Measurements from ENCODE around the gene MAN1A1. TPM values are rescaled to one million over a fixed set of nuclear protein-coding genes. Genes with fewer than 3 reads are reported as not detected.

The MAN1A1 gene
- total RNA-seq, 1 donor from 2014 or later = 35.4 TPM

GRCh38 chr6:119240257-119241110 lies 109.1 kb downstream of the MAN1A1 start:
- no peak for DNase-seq (ENCODE audit: extremely low read depth, low read depth, low spot score)

DNA sequence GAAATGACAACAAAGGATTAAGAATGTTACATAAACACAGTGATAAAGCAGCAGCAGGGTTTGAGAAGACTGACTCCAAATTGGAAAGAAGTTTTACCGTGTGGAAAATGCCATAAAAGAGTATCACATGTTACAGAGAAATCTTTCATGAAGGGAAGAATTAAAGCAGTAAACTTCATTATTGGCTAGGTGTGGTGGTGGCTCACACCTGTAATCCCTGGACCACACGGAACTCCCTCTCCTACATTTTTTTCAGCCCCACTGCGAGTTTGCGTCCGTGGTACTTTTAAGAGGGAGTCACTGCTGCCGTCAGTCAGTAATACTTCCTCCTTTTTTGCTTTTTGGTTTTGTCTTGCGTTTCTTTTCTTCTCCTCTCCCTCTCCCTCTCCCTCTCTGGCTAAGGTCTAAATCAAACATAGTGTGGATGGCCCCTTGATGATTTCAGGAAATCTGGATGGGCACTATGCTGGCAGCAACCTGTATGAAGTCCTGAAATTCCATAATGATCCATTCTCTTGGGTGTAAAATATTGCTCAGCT lies 112.3 kb downstream of the MAN1A1 start:
- DNase-seq (ENCODE audit: extremely low read depth, low read depth, low spot score) = no peak

DNA sequence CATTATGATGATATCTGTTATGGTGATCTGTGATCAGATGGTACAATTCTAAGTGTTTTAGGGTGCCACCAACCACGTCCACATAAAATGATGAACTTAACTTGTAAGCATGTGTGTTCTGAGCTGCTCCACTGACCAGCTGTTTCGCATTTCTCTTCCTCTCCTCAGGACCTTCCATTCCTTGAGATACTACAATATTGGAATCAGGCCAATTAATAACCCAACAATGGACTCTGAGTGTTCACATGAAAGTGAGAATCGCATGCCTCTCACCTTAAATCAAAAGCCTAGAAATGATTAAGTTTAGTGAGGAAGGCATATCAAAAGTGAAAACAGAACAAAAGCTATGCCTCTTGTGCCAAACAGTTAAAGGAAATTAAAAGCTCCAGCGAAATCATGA lies 114.6 kb downstream of the MAN1A1 start:
- DNase-seq (ENCODE audit: extremely low read depth, low read depth, low spot score) = no peak

DNA sequence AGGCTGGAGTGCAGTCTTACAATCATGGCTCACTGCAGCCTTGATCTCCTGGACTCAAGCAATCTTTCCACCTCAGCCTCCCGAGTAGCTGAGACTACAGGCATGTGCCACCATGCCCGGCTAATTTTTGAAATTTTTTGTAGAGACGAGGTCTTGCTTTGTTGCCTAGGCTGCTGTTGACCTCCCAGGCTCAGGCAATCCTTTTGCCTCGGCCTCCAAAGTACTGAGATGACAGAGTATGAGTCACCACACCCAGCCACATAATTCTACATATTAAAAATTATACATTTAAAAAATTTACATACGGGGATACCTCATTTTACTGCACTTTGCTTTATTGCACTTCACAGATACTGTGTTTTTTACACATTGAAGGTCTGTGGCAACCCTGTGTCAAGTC lies 115.1 kb downstream of the MAN1A1 start:
- DNase-seq (ENCODE audit: extremely low read depth, low read depth, low spot score) = no peak

DNA sequence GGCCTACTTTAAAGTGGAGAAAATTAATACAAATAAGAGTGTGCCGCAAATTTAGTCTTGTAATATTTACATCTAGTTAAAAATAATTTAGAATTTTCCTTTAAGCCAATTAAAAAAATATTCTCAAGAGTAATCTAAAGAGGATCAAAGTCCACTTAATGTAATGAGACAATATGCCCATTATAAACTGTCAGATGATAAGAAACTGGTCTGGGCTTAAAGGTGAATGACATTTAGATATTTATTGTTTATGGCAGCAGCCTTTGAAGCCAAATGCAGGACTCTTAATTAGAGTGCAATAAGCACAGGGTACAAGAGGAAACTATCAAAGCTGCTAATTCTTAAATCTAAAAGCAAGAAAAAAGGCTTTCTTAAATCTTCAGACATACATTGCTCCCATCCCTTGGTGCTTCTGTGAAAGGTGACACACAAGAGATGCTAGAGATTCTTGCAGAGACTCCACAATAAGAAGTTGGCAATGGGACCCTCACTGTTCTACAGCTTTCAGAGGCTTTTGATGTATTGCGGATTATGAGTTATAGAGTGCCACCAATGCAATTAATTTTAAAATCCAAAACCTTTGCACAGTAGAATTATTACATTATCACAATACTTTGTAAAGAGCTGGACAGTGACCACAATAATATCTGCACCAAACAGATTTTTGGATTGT lies 116.1 kb downstream of the MAN1A1 start:
- no peak for DNase-seq (ENCODE audit: extremely low read depth, low read depth, low spot score)

DNA sequence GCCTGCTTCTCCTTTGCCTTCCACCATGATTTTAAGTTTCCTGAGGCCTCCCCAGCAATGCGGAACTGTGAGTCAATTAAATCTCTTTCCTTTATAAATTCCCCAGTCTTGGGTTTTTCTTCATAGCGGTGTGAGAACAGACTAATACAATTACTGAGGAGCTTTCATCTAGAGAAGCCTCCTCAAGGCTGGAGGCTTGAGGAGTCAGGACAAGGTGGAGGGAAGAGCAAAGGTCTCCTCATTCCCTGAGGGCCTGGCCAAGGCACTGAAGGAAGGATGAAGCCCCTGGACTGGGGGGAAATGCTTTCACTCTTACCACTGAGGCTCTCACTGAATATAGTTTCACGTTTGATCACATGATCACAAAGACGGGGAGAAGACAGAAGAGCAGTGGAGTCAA lies 118.2 kb downstream of the MAN1A1 start:
- DNase-seq (ENCODE audit: extremely low read depth, low read depth, low spot score) = no peak

DNA sequence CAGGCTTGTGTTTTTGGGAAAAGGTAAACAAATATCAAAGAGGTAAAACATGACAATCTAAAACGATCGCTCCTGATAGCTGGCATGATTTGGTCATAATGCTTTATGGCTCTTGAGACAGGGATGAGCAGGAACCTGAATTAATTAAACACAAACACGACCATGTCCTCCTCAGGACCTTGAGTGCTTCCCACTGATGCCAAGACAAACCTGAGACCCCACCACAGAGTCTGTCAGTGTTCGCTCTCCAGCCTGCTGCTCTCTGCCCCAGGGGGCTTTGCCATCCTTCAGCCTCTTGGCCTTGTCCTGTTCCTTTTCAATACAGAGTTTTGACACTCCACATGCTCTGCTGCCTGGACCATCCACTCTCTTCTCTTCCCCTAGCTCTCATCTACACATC lies 119.4 kb downstream of the MAN1A1 start:
- no peak for DNase-seq (ENCODE audit: extremely low read depth, low read depth, low spot score)

GRCh38 chr6:119227377-119227776 lies 122.2 kb downstream of the MAN1A1 start:
- no peak for DNase-seq (ENCODE audit: extremely low read depth, low read depth, low spot score)

DNA sequence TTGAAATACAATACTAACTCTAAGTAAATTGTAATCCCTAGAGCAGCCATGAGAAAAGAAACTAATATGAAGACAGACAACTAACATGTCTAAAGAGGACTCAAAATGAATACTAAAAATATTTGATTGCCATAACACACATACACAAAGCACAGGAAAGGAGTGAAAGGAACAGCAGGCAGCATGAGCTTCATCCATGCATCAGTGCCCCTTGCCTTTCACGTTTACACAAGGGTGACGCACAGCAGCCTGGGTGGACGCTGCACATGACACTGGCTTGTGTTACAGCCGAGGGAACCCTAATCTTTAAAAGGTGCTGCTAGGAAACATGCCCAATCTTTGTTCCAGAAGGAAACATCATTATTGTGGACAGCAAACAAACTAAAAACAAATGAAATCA lies 123.5 kb downstream of the MAN1A1 start:
- no peak for DNase-seq (ENCODE audit: extremely low read depth, low read depth, low spot score)

DNA sequence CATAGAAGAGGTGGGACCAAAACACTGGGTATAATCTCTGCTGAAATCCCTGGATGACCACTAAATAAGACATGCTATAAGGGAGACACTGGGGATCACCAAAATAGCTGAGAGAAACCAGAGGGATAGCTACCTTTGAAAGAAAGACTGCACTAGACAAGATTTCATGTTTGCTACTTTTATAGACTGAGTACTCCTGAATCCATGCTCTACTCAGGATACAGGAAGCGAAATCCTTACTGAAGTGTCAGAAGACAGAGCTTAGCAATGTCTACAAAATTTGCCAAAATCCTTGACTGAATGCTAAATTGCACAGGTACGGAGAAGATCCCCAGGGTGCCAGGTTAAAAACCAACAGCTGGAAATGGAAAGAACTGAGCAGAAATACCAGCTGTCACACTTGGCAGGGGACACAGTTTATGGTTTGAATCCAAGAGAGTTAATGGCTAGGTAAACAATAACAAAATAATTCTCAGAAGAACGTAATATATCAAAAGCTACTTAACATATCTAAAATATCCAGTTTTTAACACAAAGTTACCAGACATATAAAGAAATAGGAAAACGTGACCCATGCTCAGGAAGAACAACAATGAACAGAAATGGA lies 125.4 kb downstream of the MAN1A1 start:
- DNase-seq (ENCODE audit: extremely low read depth, low read depth, low spot score) = no peak

GRCh38 chr6:119220452-119220851 lies 129.1 kb downstream of the MAN1A1 start:
- DNase-seq (ENCODE audit: extremely low read depth, low read depth, low spot score) = no peak

DNA sequence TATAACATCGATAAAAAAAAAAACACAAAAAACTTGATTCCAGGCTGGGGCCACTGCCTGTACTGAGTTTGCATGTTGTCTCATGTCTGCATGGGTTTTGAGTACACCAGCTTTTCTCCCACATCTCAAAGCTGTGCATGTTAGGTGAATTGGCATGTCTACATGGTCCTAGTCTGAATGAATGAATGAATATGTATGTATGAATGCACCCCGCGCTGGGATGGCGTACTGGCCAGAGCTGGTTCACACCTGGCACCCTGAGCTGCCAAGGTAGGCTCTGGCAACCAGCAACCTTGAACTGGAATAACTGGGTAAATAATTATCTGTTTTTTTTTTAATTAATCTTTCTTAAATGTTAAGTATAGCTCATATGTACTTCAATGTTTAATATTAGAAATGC lies 131.0 kb downstream of the MAN1A1 start:
- no peak for DNase-seq (ENCODE audit: extremely low read depth, low read depth, low spot score)

DNA sequence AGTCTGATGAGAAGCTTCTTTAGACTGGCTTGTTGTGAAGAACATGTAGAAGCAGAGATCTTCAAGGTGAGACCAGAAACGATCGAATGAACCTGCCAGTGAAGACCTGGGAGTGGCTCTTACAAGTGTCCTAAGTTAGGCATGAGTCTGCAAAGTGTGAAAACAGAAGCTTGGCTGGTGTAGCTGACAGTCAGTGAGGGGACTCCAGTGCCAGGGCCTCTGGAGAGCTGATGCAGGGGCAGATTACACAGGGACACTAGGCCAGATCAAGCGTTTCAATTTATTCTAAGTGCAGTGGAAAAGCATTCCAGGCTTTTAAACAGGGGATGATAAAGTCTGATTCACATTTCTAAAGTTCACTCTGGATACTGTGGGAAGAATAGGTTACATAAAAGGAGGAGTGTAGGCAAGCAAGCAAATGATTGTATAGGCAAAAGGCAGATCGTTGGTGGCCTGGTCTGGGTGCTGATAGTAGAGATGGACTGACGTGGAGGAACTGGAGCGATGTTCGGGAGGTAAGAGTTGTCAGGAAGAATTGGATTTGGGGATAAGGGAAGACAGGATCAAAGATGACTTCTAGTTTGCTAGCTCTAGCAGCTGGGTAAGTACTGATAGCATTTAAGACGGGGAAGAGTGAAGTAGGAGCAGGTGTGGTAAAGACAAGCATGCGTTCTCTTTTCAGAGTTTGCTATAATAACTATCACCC lies 133.5 kb downstream of the MAN1A1 start:
- DNase-seq (ENCODE audit: extremely low read depth, low read depth, low spot score) = no peak

GRCh38 chr6:119215309-119215708 lies 134.3 kb downstream of the MAN1A1 start:
- no peak for DNase-seq (ENCODE audit: extremely low read depth, low read depth, low spot score)

DNA sequence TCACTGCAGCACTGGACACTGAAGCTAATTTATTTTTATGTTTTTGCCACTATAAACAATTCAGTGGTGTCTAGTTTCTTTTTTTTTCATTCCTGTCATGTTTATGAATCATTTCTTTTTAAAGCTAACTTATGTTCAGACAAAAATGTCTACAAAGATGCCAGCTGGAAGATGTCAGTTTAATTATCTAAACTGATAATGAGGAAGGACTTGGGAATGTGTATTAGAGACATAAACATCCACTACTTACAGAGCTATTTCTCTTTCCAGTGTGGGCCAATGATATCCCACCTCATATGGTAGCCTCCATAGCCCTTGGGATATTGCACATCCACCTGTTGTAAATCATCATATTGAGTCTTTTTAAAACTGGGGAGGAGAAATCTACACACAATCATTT lies 139.0 kb downstream of the MAN1A1 start:
- DNase-seq (ENCODE audit: extremely low read depth, low read depth, low spot score) = no peak

DNA sequence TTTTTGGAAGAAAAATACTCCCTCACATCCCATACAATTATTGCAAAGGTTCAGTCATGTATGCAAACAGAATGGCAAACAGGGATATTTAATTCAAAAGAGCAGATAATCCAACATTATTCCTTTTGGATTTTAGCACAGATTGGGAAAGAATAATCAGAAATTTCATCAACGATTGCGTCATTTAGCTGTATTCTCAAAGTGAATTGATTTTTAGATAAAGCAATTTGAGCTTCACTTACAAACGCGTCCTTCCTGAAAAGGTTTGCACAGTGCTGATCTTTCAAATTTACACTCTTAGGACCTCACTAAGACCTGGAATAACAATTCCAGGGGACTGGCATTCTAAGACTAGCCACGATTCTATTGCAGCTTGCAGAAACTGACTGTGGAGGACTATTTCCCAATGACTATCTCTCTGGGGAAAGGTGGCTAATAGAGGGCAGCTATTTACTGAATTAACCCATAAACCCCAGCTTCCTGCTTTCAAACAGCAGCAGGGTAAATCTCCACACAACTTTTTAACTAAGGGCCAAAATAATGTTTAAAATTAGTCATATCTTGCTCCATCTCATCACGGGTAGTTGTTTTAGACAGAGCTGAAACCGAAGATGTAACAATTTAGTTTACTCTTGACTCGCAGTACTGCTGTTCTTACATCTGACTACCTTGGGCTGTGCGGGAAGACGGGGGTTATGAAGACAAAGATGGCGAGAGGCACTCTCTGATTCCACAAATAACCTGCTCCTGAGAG lies 139.9 kb downstream of the MAN1A1 start:
- no peak for DNase-seq (ENCODE audit: extremely low read depth, low read depth, low spot score)

DNA sequence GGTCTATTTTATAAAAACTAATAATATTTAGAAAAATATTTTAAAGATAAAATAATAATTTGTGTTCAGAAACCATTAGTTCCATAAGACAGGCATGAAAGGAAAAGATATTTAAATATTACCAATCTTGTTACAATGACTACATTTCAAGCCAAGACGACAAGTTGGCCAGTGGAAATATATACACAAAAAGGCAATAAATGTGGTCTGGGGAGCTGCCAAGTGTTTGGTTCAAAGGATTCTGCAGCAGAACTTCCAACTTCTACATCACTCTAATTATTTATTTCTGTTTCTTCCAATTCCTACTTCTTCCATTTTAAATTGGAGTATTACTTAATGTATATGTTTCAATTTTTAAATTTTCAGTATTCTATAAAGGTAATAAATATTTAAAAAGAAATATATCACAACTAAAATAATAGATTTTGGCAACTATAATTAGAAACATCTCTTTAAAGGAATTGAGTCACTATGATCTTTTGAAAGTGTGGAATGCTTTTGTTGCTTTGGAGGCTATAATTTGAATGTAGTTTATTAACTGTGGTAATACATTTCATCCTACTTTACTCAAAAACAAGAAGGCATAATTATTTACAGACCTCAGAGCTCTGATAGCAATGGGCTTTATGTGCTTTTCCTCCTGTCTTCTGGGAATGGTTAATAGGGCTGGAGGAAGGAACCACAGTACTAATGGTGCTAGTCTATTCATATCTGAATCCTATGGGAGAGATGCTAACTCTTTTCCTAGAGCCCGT lies 141.4 kb downstream of the MAN1A1 start:
- no peak for DNase-seq (ENCODE audit: extremely low read depth, low read depth, low spot score)

- no peak for DNase-seq (ENCODE audit: extremely low read depth, low read depth, low spot score)
These were observed 142.2 kb downstream of the MAN1A1 start for GRCh38 chr6:119207327-119207726.

DNA sequence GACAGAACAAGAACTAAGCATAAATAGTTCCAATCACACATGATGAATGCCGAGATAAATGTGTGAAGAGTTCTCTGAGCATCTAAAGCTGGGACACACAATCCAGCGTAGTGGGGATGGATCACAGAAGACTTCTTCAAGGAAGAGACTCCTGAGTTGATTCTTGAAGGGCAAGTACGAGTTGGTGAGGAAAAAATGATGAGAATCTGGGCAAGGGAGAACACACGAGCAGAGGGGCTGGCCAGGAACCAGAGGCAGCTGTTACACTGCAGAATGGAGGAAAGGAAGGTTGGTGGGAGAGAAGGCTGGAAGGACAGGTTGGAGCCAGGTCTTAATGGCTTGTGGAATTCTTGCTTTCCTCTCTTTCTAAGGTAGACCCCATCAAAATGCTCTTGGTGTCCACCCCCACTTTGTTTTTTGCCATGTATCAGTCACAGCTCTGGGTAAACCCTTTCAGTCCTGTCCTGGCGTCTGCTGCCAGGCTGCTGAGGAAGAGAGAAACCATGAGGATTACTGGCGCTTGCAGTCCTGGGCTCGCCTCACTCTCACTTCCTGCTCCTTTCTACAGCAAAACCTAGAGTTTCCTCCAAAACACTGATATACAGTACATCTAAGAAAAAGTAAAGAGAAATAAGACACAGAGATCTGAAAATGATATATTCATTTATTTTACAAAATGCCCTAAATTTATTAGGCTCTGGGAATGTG lies 143.5 kb downstream of the MAN1A1 start:
- DNase-seq (ENCODE audit: extremely low read depth, low read depth, low spot score) = no peak
